DOHH2 (cell line): Measurements from ENCODE around the gene ARHGDIB.

Source experiments
- H3F3A ChIP-seq: fragments of 200-600 bp; sonication (generic), shearing (Covaris generic); 2 replicates; pipeline ENCODE4 v1.6.0; 2016; ENCODE audit warnings: antibody characterized with exemption, mild to moderate bottlenecking; ENCODE audit not compliant: control insufficient read depth, insufficient read depth
- H3K27ac ChIP-seq: fragments of 200-600 bp; sonication (generic); 2 replicates; pipeline ENCODE4 v1.5.1; 2014; ENCODE audit warnings: low read depth, mild to moderate bottlenecking, low read length, moderate library complexity
- H3K27me3 ChIP-seq: fragments of 200-600 bp; sonication (generic); 2 replicates; pipeline ENCODE4 v1.6.1; 2014; ENCODE audit warnings: mild to moderate bottlenecking, low read length, mixed read lengths; ENCODE audit not compliant: control insufficient read depth
- H3K36me3 ChIP-seq: fragments of 200-600 bp; sonication (generic); 2 replicates; pipeline ENCODE4 v1.6.1; 2014; ENCODE audit warnings: mild to moderate bottlenecking, low read length, moderate library complexity, mixed read lengths; ENCODE audit not compliant: control insufficient read depth
- H3K4me1 ChIP-seq: fragments of 200-600 bp; sonication (generic); 2 replicates; pipeline ENCODE4 v1.6.1; 2014; ENCODE audit warnings: mild to moderate bottlenecking, low read length, mixed read lengths; ENCODE audit not compliant: control insufficient read depth
- H3K4me2 ChIP-seq: fragments of 200-600 bp; sonication (generic); 2 replicates; pipeline ENCODE4 v1.6.0; 2014; ENCODE audit warnings: mild to moderate bottlenecking, low read length, moderate library complexity
- H3K4me3 ChIP-seq: fragments of 200-600 bp; sonication (generic); 2 replicates; pipeline ENCODE4 v1.5.1; 2014; ENCODE audit warnings: mild to moderate bottlenecking, low read length, mixed read lengths
- H3K79me2 ChIP-seq: fragments of 200-600 bp; sonication (generic); 2 replicates; pipeline ENCODE4 v1.6.1; 2014; ENCODE audit warnings: mild to moderate bottlenecking, low read length, mixed read lengths; ENCODE audit not compliant: control insufficient read depth
- H3K9me2 ChIP-seq: fragments of 200-600 bp; sonication (generic); replicated peaks from 2 replicates; pipeline ENCODE4 v1.6.1; 2014; ENCODE audit warnings: mild to moderate bottlenecking, low read length, mixed read lengths; ENCODE audit not compliant: control insufficient read depth
- H3K9me3 ChIP-seq: fragments of 200-600 bp; sonication (generic); 2 replicates; pipeline ENCODE4 v1.6.1; 2014; ENCODE audit warnings: antibody characterized with exemption, low read length, mixed read lengths; ENCODE audit not compliant: control insufficient read depth, insufficient read depth
- H4K20me1 ChIP-seq: fragments of 200-600 bp; sonication (generic); 2 replicates; pipeline ENCODE4 v1.6.0; 2014; ENCODE audit warnings: low read depth, mild to moderate bottlenecking, antibody characterized with exemption, low read length, moderate library complexity; ENCODE audit not compliant: control insufficient read depth, insufficient read depth
- EZH2phosphoT487 ChIP-seq: fragments of 200-600 bp; sonication (generic); IDR thresholded peaks from 2 replicates; pipeline ENCODE4 v1.6.1; 2017; ENCODE audit warnings: borderline replicate concordance, mild to moderate bottlenecking, antibody characterized with exemption, low read length, moderate library complexity, mixed read lengths
- TF ChIP-seq, protein P1 (sequence below): fragments of 200-600 bp; sonication (generic); IDR thresholded peaks from one replicate; pipeline ENCODE4 v1.5.1; 2014; ENCODE audit warnings: antibody characterized with exemption, mild to moderate bottlenecking, low read depth, low read length; ENCODE audit not compliant: poor library complexity, severe bottlenecking

The ARHGDIB gene

DNA sequence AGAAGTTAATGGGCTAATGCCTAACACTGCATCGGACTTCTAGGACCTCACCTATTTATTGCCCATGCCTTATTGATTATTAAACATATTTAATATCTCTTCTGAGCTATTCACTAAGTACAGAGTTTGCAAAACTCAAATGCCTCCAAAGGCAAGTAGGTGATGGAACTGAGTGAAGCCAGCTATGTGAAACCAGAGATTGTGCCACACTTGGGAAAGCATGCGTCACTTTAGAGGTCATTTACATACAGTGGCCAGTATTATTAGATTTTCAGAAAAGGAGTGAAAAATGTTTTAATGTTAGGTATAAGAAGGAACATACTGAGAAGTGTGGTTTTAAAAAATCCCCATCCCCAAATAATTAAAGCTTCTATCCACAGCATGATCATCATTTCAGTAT is 39.2 kb upstream of the ARHGDIB start:
- no peaks in the 10 kb centered on the region for H3K9me2 ChIP-seq
- H3K4me3 ChIP-seq: no peak overlapping the region
- no peaks in the 10 kb centered on the region for H3F3A ChIP-seq
- no peak overlapping the region for H3K4me2 ChIP-seq
- H3K36me3 ChIP-seq: no peaks in the 10 kb centered on the region
- no peak overlapping the region for H3K27ac ChIP-seq
- no peaks in the 10 kb centered on the region for H3K9me3 ChIP-seq
- no peaks in the 10 kb centered on the region for H4K20me1 ChIP-seq
- peaks cover 6% of the 10 kb centered on the region for H3K4me1 ChIP-seq
- peaks cover 28% of the 10 kb centered on the region for H3K27me3 ChIP-seq
- no peak for TF ChIP-seq EZH2phosphoT487
- TF ChIP-seq, protein P1, sequence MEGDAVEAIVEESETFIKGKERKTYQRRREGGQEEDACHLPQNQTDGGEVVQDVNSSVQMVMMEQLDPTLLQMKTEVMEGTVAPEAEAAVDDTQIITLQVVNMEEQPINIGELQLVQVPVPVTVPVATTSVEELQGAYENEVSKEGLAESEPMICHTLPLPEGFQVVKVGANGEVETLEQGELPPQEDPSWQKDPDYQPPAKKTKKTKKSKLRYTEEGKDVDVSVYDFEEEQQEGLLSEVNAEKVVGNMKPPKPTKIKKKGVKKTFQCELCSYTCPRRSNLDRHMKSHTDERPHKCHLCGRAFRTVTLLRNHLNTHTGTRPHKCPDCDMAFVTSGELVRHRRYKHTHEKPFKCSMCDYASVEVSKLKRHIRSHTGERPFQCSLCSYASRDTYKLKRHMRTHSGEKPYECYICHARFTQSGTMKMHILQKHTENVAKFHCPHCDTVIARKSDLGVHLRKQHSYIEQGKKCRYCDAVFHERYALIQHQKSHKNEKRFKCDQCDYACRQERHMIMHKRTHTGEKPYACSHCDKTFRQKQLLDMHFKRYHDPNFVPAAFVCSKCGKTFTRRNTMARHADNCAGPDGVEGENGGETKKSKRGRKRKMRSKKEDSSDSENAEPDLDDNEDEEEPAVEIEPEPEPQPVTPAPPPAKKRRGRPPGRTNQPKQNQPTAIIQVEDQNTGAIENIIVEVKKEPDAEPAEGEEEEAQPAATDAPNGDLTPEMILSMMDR: no peak
- no peaks in the 10 kb centered on the region for H3K79me2 ChIP-seq

DNA sequence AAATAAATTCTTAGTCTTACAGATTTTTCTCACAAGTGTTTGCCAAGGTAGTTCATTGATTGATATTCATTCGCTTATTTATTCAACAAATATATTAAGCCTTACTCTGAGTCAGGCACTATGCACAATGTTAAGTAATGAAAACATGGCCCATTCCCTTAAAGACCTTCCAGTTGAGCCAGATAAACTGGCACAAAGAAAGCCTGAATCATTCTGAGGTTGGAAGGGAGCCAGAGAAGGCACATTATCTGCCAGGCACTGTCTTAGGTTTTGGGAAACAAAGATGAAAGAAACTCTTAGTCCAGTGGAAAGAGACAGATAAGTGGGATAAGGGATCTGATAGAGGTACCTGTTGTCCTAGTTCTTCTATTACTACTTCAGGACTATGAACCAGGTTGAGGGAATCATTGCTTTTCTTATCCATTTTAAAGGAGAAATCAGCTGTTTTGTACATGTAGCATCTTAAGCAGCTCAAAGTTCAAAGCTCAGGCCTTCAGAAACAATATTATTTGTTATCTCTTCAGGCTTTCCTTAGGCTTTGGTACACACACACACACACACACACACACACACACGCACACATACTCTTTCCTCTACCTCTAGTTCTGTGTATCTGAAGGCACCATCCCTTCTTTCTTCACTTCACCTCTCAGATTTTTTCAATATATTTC is 38.4 kb upstream of the ARHGDIB start:
- no peak overlapping the region for H3K4me3 ChIP-seq
- no peaks in the 10 kb centered on the region for H3K9me3 ChIP-seq
- H3K27me3 ChIP-seq: peaks cover 24% of the 10 kb centered on the region
- H3K79me2 ChIP-seq: no peaks in the 10 kb centered on the region
- H4K20me1 ChIP-seq: no peaks in the 10 kb centered on the region
- no peak overlapping the region for H3K27ac ChIP-seq
- no peaks in the 10 kb centered on the region for H3F3A ChIP-seq
- peaks cover 13% of the 10 kb centered on the region for H3K4me1 ChIP-seq
- no peaks in the 10 kb centered on the region for H3K36me3 ChIP-seq
- no peak for TF ChIP-seq EZH2phosphoT487
- TF ChIP-seq, protein P1: no peak
- no peaks in the 10 kb centered on the region for H3K9me2 ChIP-seq
- no peak overlapping the region for H3K4me2 ChIP-seq

DNA sequence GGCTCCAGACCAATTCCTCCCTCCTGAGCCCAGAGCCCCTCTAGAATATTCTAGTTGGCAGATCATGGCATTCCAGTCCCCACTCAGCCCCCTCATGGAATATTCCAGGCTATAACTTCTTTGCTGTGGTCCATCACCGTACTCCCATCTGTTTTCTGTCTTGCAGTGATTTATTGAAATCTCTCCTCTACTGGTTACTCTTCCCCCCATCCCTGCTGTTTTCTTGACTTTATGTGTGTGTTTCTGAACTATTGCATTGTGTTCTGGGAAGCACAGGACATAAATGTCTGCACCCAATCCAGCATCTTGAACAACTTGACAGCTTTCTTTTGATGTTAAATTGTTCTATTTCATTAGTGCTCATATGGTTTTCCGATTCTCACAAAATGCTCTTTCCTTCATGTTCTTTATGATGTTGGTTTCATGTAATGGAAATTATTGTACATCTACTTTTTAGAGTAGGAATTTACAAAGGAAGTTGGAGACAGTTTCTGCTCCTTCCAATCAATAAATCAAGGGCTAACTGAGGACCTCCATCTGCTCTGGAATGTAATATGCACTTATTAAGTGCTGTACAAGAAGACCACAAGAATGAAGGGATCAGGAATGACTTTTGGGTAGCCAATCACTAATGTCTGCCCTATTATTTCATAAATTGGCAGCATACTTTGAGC is 37.8 kb upstream of the ARHGDIB start:
- TF ChIP-seq EZH2phosphoT487: no peak
- TF ChIP-seq, protein P1: no peak
- Histone ChIP-seq H3K4me1 (peaks cover 17% of the 10 kb centered on the region), H3K9me3 (no peaks in the 10 kb centered on the region), H3F3A (no peaks in the 10 kb centered on the region), H3K36me3 (no peaks in the 10 kb centered on the region), H3K79me2 (no peaks in the 10 kb centered on the region), H3K27ac (no peak overlapping the region), H3K9me2 (no peaks in the 10 kb centered on the region), H3K4me2 (no peak overlapping the region), H3K4me3 (no peak overlapping the region), H3K27me3 (peaks cover 24% of the 10 kb centered on the region), H4K20me1 (no peaks in the 10 kb centered on the region)
